Measurements from ENCODE around the gene AGTRAP.

GRCh38 chr1:11789126-11790067, 53.5 kb downstream of the AGTRAP start:
- TF ChIP-seq CTCF (conservative IDR thresholded peaks at IDR 0.05 in 1 of 2, IDR thresholded peaks at IDR 0.05 in 1 of 2; ENCODE audit: extremely low read depth in 1 of 2, insufficient read depth in 1 of 2, low read depth in 1 of 2, low read length in 2 of 2) (no peak), EZH2 (IDR thresholded peaks at IDR 0.05; ENCODE audit: borderline replicate concordance, low read length) (no peak)
